HG03342 (cell line): ENCODE results near the gene NPC1.
"Not testable (repeated sequence)": the region's sequence is repeated elsewhere in the genome, so short reads cannot be mapped to it uniquely, and the experiment has no call there.

Experiments used
- ATAC-seq: cut with Tn5 transposase; IDR thresholded peaks from one replicate; pipeline ENCODE4 v1.9.1; 2021; ENCODE audit warnings: mild to moderate bottlenecking, moderate library complexity; ENCODE audit not compliant: unreplicated experiment

NPC1 gene

GRCh38 chr18:23526501-23527063, 59.7 kb downstream of the NPC1 start:
- ATAC-seq: no peak

- no peak for ATAC-seq
Measured at GRCh38 chr18:23524213-23524707, 62.0 kb downstream of the NPC1 start.

DNA sequence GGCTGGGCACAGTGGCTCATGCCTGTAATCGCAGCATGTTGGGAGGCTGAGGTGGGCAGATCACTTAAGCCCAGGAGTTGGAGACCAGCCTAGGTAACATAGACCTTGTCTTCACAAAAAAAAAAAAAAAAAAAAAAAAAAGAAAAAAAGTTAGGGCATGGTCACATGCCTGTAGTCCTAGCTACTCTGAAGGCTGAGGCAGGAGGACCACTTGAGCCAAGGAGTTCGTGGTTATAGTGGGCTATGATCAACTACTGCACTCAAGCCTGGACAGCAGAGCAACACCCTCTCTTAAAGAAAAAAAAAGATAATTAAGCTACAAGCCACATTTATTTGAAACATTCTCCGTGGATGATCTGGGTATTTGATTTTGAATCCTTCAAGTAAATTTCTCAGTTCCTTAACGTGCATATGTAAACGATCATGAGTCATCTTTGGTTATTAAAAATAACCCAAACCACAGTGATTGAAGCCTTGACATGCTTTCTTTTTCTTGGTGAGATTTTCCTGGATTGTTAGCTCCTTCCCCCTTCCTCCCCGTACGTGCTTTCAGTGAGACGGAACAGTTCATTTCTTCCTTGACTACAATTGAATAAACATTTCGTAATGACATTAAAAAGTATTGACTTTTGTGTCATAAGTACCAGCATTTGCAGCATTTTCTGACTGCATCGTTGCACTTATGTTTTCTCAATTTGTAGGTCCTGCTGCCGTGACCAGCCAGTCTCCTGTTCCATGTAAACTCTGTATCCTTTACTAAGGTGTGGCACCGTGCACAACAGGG, 62.7 kb downstream of the NPC1 start:
- no peak for ATAC-seq

DNA sequence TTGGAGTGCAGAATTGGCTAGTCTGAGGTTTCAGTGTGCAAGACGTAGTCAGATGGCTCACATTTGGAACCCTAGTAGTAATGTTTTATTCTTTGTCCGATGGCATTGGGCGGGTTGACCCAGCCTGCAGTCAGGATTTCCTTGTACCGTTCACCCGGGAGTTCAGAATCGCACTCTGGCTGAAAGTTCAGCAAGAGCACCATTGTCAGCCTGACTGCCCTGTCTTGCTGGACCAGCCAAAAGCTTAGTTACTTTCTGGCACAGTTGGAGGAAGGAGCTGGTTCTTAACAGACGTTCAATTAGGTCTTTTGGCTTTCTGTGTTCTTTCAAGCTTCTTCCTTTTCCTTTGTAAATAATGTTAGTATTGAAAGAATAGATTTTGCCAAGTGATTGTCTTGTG, 64.4 kb downstream of the NPC1 start:
- ATAC-seq: no peak

GRCh38 chr18:23521271-23521670, 65.0 kb downstream of the NPC1 start:
- ATAC-seq: no peak

DNA sequence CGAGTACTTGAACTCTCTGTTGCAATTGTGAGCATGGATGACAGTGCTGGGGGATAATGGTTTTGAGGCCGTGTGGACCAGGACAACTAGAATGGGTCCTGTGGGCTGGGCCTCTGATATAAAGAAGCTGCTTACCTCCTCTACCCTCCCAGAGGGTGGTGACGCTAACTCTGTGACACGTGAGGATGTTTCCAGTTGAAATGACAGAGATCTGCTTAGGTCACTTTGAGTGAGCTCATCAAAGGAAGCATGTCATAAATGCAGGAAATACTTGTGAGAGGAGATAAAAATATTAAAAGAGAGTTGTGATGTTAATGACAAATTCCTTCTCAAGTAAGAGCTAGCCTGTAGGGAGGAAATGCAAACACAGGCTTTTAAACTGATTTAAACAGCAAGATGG, 66.6 kb downstream of the NPC1 start:
- no peak for ATAC-seq

DNA sequence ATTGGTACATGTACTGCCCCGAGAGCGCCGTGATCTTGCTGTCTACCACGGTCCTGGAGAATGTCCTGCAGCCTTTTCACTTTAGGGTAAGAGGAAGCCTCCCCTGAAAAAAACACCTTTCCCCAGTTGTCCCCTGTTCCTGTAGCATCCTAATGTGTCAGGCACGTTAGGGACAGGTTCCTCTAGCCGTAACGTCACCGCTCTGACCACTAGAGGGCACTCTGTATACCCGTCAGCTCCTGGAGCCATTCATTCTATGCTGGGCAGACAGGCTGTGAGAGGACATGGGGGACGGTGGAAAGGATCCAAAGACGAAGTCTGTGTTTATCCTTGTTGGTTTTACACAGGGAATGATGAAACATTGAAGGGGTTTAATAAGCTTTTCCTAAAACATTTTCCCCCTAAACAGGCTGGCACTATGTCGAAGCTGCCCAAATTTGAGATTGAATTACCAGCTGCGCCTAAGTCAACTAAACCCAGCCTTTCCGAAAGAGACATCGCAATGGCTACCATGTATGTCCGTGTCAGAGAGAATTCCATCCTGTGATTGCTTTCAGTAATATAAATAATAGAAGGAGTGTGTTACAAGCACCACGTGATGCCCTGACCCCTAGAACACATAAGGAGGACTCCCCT, 70.3 kb downstream of the NPC1 start:
- ATAC-seq: peak; percentile 92

DNA sequence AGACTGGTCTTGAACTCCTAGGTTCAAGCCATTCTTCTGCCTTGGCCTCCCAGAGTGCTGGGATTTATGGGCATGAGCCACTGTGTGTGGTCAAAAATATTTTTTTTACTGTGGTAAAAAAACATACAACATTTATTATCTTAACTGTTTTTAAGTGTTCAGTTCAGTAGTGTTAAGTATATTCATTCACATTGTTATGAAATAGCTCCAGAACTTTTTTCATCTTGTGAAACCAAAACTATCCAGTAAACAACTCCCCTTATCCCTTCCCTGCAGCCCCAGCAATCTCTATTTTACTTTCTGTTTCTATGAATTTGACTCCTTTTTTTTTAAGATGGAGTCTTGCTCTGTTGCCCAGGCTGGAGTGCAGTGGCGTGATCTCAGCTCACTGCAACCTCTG, 73.7 kb downstream of the NPC1 start:
- ATAC-seq: no peak

DNA sequence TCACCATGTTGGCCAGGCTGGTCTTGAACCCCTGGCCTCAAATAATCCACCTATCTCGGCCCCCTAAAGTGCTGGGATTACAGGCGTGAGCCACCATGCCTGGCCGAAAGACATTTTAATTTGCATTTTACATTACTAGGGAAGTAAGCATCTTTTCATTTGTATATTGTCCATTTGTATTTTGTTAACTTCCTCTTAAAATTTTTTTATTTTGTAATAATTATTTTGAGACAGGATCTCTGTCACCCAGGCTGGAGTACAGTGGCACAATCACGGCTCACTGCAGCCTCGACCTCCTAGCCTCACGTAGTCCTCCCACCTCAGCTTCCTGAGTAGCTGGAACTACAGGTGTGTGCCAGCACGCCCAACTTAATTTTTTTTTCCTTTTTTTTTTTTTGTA, 74.1 kb downstream of the NPC1 start:
- not testable (repeated sequence) for ATAC-seq

DNA sequence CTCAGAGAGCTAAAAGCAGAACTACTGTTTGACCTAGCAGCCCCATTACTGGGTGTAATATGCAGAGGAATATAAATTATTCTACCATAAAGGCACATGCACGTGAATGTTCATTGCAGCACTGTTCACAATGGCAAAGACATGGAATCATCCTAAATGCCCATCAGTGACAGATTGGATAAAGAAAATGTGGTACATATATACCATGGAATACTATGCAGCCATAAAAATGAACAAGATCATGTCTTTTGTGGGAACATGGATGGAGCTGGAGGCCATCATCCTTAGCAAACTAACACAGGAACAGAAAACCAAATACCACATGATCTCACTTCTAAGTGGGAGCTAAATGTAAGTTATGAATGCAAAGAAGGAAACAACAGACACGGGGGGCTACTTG, 75.4 kb downstream of the NPC1 start:
- ATAC-seq: not testable (repeated sequence)

DNA sequence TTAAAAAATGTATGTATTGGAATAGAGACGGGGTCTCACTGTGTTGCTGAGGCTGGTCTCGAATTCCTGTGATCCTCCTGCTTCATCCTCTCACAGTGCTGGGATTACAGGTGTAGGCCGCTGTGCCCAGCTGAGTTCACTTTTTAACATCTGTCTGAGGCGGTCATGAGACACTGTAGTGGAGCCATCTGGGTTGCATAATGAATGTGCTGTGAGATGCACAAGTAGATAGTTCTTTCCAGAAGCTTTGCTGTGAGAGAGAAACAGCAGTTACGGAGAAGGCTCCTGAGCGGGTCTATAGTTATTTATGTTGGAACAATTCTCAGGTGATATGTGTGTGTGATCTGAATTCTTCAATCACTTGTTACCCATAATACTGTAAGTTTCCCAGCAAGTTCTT, 79.9 kb downstream of the NPC1 start:
- no peak for ATAC-seq

- peak; percentile 60 for ATAC-seq
Measured at GRCh38 chr18:23504720-23505119, 81.6 kb downstream of the NPC1 start.

DNA sequence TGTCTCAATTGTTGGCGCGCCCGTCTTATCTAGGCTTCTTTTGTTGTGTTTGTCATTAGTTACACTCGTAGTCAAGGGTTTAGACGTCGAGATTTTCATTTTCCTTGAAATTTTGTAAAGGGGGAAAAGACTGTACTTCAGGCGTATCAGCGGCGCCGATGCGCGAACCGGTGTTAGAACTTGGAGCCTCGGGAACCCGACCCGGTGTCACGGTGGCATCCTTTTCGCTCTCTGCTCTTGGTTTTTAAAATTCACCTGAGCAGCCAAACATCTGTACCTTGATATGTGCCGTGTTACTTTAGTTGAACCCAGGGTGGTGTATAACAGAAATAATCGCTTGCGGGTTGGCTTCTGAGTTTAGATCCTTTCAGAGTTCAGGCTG, 82.4 kb downstream of the NPC1 start:
- ATAC-seq: no peak

DNA sequence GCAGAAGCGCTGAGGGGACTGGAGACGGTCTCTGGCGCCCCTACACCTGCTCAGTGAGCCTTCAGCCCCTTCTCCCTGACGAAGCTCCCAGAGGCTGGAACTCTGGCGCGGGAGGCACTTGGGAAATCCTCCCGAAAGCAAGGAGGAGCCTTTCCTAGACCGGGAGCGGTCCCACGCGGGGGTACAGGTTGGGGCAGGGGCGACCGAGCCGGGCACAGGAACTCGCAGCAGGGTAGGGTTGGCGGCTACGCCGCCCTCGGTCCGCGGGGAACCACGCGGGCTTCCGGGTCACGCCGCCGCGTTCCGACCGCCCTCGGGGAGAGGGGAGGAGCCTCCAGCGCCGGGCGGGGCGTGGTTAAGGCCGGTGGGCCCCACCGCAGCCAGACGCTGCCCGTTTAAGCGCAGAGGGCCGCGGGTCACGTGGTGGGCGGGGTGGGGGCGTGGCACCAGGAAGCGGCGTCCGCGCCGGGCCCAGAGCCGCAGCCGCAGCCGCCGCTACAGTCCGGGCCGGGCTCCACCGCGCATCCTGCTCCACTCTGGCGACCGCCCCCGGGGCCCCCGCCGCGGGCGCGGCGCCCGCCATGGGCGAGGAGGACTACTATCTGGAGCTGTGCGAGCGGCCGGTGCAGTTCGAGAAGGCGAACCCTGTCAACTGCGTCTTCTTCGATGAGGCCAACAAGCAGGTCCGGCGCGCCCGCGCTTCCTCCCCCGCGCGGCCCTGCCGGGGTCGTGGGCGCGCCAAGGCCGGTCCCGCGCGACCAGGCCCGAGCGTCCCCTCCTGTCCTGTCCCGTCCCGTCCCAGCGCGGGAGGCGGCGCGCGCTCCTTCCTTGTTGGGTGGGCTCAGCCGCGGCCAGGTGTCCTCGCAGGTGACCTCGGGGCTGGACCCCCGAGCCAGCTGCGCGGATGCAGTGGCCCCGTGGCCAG, 83.0 kb downstream of the NPC1 start, which contains the start of gene RMC1:
RMC1 (plus strand) TSS at position 474 of the 925 bp plus-strand sequence; CDS start at position 582, 108 bp downstream.
- peak; percentile 73 for ATAC-seq

GRCh38 chr18:23502516-23503037, 83.7 kb downstream of the NPC1 start:
- ATAC-seq: no peak

DNA sequence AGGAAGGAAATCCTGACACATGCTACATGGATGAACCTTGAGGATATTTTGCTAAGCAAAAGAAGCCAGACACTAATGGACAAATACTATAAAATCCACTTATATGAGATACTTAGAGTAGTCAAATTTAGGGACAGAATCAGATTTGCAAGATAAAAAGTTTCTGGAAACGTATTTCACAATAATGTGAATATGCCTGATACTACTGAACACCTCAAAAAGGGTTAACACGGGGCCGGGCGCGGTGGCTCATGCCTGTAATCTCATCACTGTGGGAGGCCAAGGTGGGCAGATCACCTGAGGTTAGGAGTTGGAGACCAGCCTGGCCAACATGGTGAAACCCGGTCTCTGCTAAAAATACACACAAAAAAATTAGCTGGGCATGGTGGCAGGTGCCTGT, 84.7 kb downstream of the NPC1 start:
- no peak for ATAC-seq

DNA sequence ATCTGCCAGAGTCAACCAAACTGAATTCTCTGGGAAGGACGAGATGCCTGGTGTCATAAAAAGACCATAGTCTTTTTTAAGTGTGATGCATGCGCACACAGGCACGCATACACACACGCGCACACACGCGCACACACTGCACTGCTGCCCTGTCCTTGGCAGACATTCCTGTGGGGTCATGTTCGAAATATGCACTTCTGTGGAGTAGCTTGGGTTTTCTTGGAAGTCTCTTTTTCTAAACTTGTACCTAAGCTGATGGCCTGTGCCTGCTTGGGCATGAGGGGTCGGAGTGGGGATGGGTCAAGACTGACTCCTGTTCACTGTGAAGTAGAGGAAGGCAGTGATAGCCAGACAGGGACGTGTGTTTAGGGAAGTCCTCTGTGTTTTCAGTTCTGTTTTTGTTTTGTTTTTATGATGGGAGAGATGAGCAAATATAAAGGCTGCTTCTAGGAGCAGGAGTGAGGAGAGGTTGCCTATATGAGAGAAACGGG, 87.0 kb downstream of the NPC1 start:
- ATAC-seq: no peak

DNA sequence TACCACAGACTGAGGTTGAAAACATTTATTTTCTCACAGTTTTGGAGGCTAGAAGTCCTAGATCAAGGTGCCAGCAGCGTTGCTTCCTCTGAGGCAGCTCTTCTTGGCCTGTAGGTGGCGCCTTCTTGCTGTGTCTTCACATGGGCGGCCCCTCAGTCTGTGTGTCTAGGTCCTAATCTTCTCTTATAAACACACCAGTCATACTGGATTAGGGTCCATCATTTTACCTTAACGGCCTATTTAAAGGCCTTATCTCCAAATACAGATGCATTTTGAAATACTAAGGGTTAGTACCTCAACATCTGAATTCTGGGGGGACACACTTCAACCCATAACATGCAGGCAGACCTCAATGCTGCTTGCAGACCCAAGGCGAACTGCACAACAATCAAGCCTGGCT, 87.4 kb downstream of the NPC1 start:
- ATAC-seq: peak; percentile 33

GRCh38 chr18:23498117-23498516, 88.2 kb downstream of the NPC1 start:
- ATAC-seq: no peak

- ATAC-seq: no peak
Measured at GRCh38 chr18:23495723-23496440, 90.4 kb downstream of the NPC1 start.
